HepG2 (cell line): ENCODE results near the gene ZFHX3. TPM values are rescaled to one million over a fixed set of nuclear protein-coding genes. Genes with fewer than 3 reads are reported as not detected.
A peak's percentile ranks its signal among the peaks of the same experiment; 100 is the strongest.

ENCODE experiments used
- BHLHE40 ChIP-seq: IDR thresholded peaks from 2 replicates; pipeline ENCODE4 v1.6.1; 2011; ENCODE audit warnings: low read length, improper control_type of control experiment
- DR1 ChIP-seq: sonication (generic); formaldehyde crosslinking; IDR thresholded peaks from 2 replicates; pipeline ENCODE4 v1.8.0; 2021; ENCODE audit warnings: mild to moderate bottlenecking, missing genetic modification reagents, inconsistent platforms
- ETV5 ChIP-seq: IDR thresholded peaks from 2 replicates; pipeline ENCODE4 v1.6.1; 2018; ENCODE audit warnings: missing biosample characterization, missing genetic modification reagents, inconsistent platforms, borderline replicate concordance
- FIP1L1 ChIP-seq: fragments of 200-400 bp; formaldehyde crosslinking; IDR thresholded peaks from 2 replicates; pipeline ENCODE4 v1.6.1; 2018; ENCODE audit warnings: low read depth, mild to moderate bottlenecking, low read length, moderate library complexity, borderline replicate concordance; ENCODE audit not compliant: insufficient read depth
- HIVEP1 ChIP-seq: sonication (generic); formaldehyde crosslinking; IDR thresholded peaks from 2 replicates; pipeline ENCODE4 v1.4.0; 2020; ENCODE audit warnings: mild to moderate bottlenecking, missing genetic modification reagents
- JUNB ChIP-seq: sonication (generic); formaldehyde crosslinking; IDR thresholded peaks from 2 replicates; pipeline ENCODE4 v1.8.0; 2022; ENCODE audit warnings: missing genetic modification reagents, mild to moderate bottlenecking, borderline replicate concordance
- KDM5A ChIP-seq: fragments of 200-600 bp; sonication (generic); IDR thresholded peaks from 2 replicates; pipeline ENCODE4 v1.7.0; 2018; ENCODE audit warnings: antibody characterized with exemption, mild to moderate bottlenecking, low read length, borderline replicate concordance
- PHF20 ChIP-seq: sonication (generic); formaldehyde crosslinking; IDR thresholded peaks from 2 replicates; pipeline ENCODE4 v1.5.0; 2020; ENCODE audit warnings: mild to moderate bottlenecking, missing genetic modification reagents
- SAFB2 ChIP-seq: sonication (generic); formaldehyde crosslinking; IDR thresholded peaks from 2 replicates; pipeline ENCODE4 v1.5.1; 2020; ENCODE audit warnings: missing genetic modification reagents, low read depth, mild to moderate bottlenecking, borderline replicate concordance
- SKI ChIP-seq: fragments of 450-650 bp; IDR thresholded peaks from one replicate; pipeline ENCODE4 v1.6.1; 2018; ENCODE audit warnings: mild to moderate bottlenecking; ENCODE audit not compliant: partially characterized antibody
- SSRP1 ChIP-seq: IDR thresholded peaks from 2 replicates; pipeline ENCODE4 v1.6.1; 2016; ENCODE audit warnings: control low read depth
- TAF1 ChIP-seq: sonication (generic); formaldehyde crosslinking; IDR thresholded peaks from 2 replicates; pipeline ENCODE4 v1.4.0; 2020; ENCODE audit warnings: missing genetic modification reagents
- TCF7L2 ChIP-seq: IDR thresholded peaks from 2 replicates; pipeline ENCODE4 v1.6.1; 2011; ENCODE audit warnings: mild to moderate bottlenecking, low read depth, low read length, moderate library complexity
- THYN1 ChIP-seq: sonication (generic); formaldehyde crosslinking; IDR thresholded peaks from 2 replicates; pipeline ENCODE4 v1.8.1; 2023; ENCODE audit warnings: low read depth, mild to moderate bottlenecking, moderate library complexity, missing genetic modification reagents, borderline replicate concordance
- TSC22D2 ChIP-seq: sonication (generic); formaldehyde crosslinking; IDR thresholded peaks from 2 replicates; pipeline ENCODE4 v1.5.1; 2020; ENCODE audit warnings: missing genetic modification reagents, mild to moderate bottlenecking, borderline replicate concordance
- ZNF782 ChIP-seq: sonication (generic); formaldehyde crosslinking; IDR thresholded peaks from 2 replicates; pipeline ENCODE4 v1.4.0; 2020; ENCODE audit warnings: missing genetic modification reagents, mild to moderate bottlenecking, borderline replicate concordance
- polyA plus RNA-seq, 8 experiments: library from polyadenylated mRNA; depleted of rRNA in 3 of 8; stranded (reverse) in 7 of 8; unstranded in 1 of 8; fragments of >200 nt; fragmentation: Illumina TruSeq in 4 of 8; extraction: Trizol in 4 of 8; gene quantifications; 2 replicates each; pipeline versions ENCODE4 v1.2.1 to v1.2.3, GENCODE V29; 2011 to 2016; ENCODE audit warnings: low read depth in 4 of 8, missing spikeins in 1 of 8, mixed read lengths in 1 of 8; ENCODE audit not compliant: insufficient read depth in 1 of 8
- total RNA-seq, 5 experiments: library from RNA; depleted of rRNA; stranded (reverse); fragments of >200 nt; fragmentation: Illumina TruSeq; extraction: Trizol; gene quantifications; 2 replicates each; pipeline ENCODE4 v1.2.3, GENCODE V29; 2016; ENCODE audit warnings: low read depth in 1 of 5
- TF ChIP-seq, protein P1 (sequence below), 2 experiments: sonication (generic) in 1 of 2; formaldehyde crosslinking in 1 of 2; IDR thresholded peaks; 2 replicates each; pipeline versions ENCODE4 v1.4.0 to v1.6.1; 2018 to 2020; ENCODE audit warnings: missing genetic modification reagents in 2 of 2, borderline replicate concordance in 1 of 2, low read depth in 1 of 2, mild to moderate bottlenecking in 1 of 2, missing biosample characterization in 1 of 2
- TF ChIP-seq, protein P2 (sequence below): sonication (generic); formaldehyde crosslinking; IDR thresholded peaks from 2 replicates; pipeline ENCODE4 v1.5.1; 2020; ENCODE audit warnings: mild to moderate bottlenecking, missing genetic modification reagents, borderline replicate concordance
- TF ChIP-seq, protein P3 (sequence below): sonication (generic); formaldehyde crosslinking; IDR thresholded peaks from 2 replicates; pipeline ENCODE4 v1.9.0; 2022; ENCODE audit warnings: low read depth, missing genetic modification reagents

The ZFHX3 gene
- total and polyA plus RNA-seq, 2 of the 13 experiments (the other 11 are each of a cell fraction or from before 2014, with no cell fraction given) = 5.0 to 6.0 TPM

- TF ChIP-seq, protein P1, sequence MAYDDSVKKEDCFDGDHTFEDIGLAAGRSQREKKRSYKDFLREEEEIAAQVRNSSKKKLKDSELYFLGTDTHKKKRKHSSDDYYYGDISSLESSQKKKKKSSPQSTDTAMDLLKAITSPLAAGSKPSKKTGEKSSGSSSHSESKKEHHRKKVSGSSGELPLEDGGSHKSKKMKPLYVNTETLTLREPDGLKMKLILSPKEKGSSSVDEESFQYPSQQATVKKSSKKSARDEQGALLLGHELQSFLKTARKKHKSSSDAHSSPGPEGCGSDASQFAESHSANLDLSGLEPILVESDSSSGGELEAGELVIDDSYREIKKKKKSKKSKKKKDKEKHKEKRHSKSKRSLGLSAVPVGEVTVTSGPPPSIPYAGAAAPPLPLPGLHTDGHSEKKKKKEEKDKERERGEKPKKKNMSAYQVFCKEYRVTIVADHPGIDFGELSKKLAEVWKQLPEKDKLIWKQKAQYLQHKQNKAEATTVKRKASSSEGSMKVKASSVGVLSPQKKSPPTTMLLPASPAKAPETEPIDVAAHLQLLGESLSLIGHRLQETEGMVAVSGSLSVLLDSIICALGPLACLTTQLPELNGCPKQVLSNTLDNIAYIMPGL (CRISPR knock-in tag; IDR thresholded peaks at IDR 0.05; ENCODE audit: borderline replicate concordance in 1 of 2, low read depth in 1 of 2) = peak; percentile 54 to 60; a peak in 3 of 4 replicates
- TF ChIP-seq THYN1 (CRISPR knock-in tag) (no peak), FIP1L1 (no peak), TSC22D2 (peak; percentile 12; the same call in 1 of the 2 replicates), JUNB (CRISPR knock-in tag) (peak; percentile 74; the same call in 1 of the 2 replicates), BHLHE40 (peak; percentile 75), KDM5A (peak; percentile 34; the same call in 1 of the 2 replicates), SAFB2 (CRISPR knock-in tag) (peak; percentile 25; the same call in 1 of the 2 replicates), PHF20 (CRISPR knock-in tag) (peak; percentile 35; the same call in 1 of the 2 replicates), TCF7L2 (no peak), DR1 (peak; percentile 76; the same call in 1 of the 2 replicates), ZNF782 (CRISPR knock-in tag) (peak; percentile 82; the same call in 1 of the 2 replicates), HIVEP1 (CRISPR knock-in tag) (0 out of 2 replicates have a peak, but pooled peaks have one; percentile 50), ETV5 (CRISPR knock-in tag) (peak; percentile 48; the same call in 1 of the 2 replicates), SSRP1 (peak; percentile 96), SKI (peak; percentile 87), TAF1 (CRISPR knock-in tag) (0 out of 2 replicates have a peak, but pooled peaks have one; percentile 37)
- TF ChIP-seq, protein P2, sequence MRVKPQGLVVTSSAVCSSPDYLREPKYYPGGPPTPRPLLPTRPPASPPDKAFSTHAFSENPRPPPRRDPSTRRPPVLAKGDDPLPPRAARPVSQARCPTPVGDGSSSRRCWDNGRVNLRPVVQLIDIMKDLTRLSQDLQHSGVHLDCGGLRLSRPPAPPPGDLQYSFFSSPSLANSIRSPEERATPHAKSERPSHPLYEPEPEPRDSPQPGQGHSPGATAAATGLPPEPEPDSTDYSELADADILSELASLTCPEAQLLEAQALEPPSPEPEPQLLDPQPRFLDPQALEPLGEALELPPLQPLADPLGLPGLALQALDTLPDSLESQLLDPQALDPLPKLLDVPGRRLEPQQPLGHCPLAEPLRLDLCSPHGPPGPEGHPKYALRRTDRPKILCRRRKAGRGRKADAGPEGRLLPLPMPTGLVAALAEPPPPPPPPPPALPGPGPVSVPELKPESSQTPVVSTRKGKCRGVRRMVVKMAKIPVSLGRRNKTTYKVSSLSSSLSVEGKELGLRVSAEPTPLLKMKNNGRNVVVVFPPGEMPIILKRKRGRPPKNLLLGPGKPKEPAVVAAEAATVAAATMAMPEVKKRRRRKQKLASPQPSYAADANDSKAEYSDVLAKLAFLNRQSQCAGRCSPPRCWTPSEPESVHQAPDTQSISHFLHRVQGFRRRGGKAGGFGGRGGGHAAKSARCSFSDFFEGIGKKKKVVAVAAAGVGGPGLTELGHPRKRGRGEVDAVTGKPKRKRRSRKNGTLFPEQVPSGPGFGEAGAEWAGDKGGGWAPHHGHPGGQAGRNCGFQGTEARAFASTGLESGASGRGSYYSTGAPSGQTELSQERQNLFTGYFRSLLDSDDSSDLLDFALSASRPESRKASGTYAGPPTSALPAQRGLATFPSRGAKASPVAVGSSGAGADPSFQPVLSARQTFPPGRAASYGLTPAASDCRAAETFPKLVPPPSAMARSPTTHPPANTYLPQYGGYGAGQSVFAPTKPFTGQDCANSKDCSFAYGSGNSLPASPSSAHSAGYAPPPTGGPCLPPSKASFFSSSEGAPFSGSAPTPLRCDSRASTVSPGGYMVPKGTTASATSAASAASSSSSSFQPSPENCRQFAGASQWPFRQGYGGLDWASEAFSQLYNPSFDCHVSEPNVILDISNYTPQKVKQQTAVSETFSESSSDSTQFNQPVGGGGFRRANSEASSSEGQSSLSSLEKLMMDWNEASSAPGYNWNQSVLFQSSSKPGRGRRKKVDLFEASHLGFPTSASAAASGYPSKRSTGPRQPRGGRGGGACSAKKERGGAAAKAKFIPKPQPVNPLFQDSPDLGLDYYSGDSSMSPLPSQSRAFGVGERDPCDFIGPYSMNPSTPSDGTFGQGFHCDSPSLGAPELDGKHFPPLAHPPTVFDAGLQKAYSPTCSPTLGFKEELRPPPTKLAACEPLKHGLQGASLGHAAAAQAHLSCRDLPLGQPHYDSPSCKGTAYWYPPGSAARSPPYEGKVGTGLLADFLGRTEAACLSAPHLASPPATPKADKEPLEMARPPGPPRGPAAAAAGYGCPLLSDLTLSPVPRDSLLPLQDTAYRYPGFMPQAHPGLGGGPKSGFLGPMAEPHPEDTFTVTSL (CRISPR knock-in tag) = peak; percentile 81; the same call in 1 of the 2 replicates
- TF ChIP-seq, protein P3, sequence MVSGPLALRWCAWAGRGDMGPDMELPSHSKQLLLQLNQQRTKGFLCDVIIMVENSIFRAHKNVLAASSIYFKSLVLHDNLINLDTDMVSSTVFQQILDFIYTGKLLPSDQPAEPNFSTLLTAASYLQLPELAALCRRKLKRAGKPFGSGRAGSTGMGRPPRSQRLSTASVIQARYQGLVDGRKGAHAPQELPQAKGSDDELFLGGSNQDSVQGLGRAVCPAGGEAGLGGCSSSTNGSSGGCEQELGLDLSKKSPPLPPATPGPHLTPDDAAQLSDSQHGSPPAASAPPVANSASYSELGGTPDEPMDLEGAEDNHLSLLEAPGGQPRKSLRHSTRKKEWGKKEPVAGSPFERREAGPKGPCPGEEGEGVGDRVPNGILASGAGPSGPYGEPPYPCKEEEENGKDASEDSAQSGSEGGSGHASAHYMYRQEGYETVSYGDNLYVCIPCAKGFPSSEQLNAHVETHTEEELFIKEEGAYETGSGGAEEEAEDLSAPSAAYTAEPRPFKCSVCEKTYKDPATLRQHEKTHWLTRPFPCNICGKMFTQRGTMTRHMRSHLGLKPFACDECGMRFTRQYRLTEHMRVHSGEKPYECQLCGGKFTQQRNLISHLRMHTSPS (CRISPR knock-in tag) = peak; percentile 86
Measured at GRCh38 chr16:72924927-72925630, 122.8 kb downstream of the ZFHX3 start (continued).
